ENCODE results near the gene SLC46A2. TPM values are rescaled to one million over a fixed set of nuclear protein-coding genes. Genes with fewer than 3 reads are reported as not detected.

SLC46A2 gene
- total RNA-seq, 4 donors from 2014 or later = not detected

DNA sequence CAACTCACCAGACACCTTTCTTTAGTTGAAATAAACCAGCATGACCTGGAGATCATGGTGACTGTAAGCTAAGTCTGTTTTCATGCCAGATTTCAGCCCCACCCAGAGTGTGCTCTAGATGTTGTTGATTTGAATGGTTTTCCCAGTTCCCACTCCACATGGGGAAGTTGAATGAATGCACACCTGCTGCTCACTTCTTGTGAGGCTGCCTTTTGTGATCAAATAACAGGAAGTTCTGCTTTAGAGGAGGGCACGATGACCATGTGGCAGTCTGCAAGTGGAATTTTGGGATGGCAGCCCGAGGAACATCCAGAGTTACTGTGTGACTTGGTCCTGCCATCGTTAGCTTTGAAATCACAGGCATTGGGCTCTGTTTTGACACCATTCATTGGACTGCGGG, 18.7 kb downstream of the SLC46A2 start:
- H3K36me3 ChIP-seq = peaks cover 0 to 10% (median 0%) of the 10 kb centered on the region in 4 donors
- in situ Hi-C loops (cut with MboI; ENCODE audit: low pct_ligation_motif_present in 1 of 4, low pct_unique_long_range_greater_than_20kb in 1 of 4, low sequenced_read_pairs in 3 of 4) = no loop called here

DNA sequence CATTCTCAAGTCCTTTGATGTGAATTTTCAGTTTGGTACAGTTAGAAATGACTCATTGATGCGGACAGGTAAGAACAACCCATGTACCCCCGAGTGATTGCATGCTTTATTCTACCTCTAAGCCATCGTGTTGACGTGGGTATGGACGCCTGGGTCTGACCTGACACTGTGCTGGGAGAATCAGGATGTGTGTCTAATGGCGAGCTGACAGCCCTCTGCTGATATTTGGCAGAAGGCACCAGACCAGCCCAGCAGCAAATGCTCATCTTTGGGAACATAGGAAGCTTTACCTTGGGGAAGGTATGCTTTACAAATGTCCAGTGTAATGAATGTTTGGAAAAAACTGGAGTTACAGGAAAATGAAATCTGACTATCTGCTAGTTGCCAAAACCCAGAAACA, 20.1 kb downstream of the SLC46A2 start:
- WGBS, 2 donors (ENCODE audit: low coverage in 1 of 2) = 92% methylated on average over 6 of the region's 6 CpGs; no CpG with 5 or more reads in 1 of the 2 donors
- in situ Hi-C loops (cut with MboI; ENCODE audit: low pct_ligation_motif_present in 1 of 4, low pct_unique_long_range_greater_than_20kb in 1 of 4, low sequenced_read_pairs in 3 of 4) = no loop called here
- H3K4me1 ChIP-seq = peaks cover 0 to 3% (median 0%) of the 10 kb centered on the region in 4 donors
- no peak overlapping the region for H3K4me3 ChIP-seq
- H3K9me3 ChIP-seq = no peaks in the 10 kb centered on the region
- intact Hi-C loops (cut with DNase I; ENCODE audit: low total_unique reads) = loop anchor here (5.0 kb wide), 1 partner anchor 1187 kb away; no protein-coding TSS in a partner anchor
- H3K27me3 ChIP-seq = no peaks in the 10 kb centered on the region
- H3K27ac ChIP-seq = no peak overlapping the region
- DNase-seq = no peak
- TF ChIP-seq, protein P1, sequence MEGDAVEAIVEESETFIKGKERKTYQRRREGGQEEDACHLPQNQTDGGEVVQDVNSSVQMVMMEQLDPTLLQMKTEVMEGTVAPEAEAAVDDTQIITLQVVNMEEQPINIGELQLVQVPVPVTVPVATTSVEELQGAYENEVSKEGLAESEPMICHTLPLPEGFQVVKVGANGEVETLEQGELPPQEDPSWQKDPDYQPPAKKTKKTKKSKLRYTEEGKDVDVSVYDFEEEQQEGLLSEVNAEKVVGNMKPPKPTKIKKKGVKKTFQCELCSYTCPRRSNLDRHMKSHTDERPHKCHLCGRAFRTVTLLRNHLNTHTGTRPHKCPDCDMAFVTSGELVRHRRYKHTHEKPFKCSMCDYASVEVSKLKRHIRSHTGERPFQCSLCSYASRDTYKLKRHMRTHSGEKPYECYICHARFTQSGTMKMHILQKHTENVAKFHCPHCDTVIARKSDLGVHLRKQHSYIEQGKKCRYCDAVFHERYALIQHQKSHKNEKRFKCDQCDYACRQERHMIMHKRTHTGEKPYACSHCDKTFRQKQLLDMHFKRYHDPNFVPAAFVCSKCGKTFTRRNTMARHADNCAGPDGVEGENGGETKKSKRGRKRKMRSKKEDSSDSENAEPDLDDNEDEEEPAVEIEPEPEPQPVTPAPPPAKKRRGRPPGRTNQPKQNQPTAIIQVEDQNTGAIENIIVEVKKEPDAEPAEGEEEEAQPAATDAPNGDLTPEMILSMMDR (IDR thresholded peaks at IDR 0.05) = no peak
- TF ChIP-seq POLR2AphosphoS5 (IDR thresholded peaks at IDR 0.05) = no peak
- no peak for TF ChIP-seq POLR2A (IDR thresholded peaks at IDR 0.05)
- no peak for TF ChIP-seq EP300 (IDR thresholded peaks at IDR 0.05; ENCODE audit: low read depth)
- H3K36me3 ChIP-seq = peaks cover 0 to 5% (median 0%) of the 10 kb centered on the region in 4 donors

More for the DNA sequence above, 18.7 kb downstream of the SLC46A2 start:
- DNase-seq = no peak
- Histone ChIP-seq H3K4me3 (no peak overlapping the region), H3K27me3 (no peaks in the 10 kb centered on the region), H3K9me3 (no peaks in the 10 kb centered on the region), H3K4me1 (peaks cover 0 to 3% (median 0%) of the 10 kb centered on the region in 4 donors), H3K27ac (no peak overlapping the region)
- WGBS, 2 donors (ENCODE audit: low coverage in 1 of 2) = 42 to 71% methylated on average over 3 to 4 of the region's 4 CpGs
- intact Hi-C loops (cut with DNase I; ENCODE audit: low total_unique reads) = loop anchor here (5.0 kb wide), 1 partner anchor 1185 kb away; no protein-coding TSS in a partner anchor
- TF ChIP-seq, protein P1 (IDR thresholded peaks at IDR 0.05) = no peak
- TF ChIP-seq POLR2AphosphoS5 (IDR thresholded peaks at IDR 0.05) (no peak), EP300 (IDR thresholded peaks at IDR 0.05; ENCODE audit: low read depth) (no peak), POLR2A (IDR thresholded peaks at IDR 0.05) (no peak)

DNA sequence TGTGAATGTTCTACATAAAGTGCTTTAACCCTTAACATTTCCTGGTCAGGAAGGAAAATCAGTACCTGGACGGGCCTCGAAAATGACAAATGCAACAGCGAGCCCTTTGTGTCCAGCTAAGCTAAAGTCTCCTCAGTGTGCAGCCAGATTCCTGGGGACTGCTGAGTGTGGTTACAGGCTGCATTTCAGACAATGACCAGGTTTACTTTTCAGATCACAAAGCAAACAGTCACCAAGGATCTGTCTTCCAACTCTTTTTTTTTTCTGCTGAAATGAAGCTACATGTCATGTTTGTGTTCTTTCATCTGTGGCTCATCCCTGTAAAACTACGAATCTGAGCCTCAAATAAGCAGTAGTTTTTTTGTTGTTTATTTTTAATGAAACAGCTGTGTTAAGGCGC, 20.8 kb downstream of the SLC46A2 start:
- Histone ChIP-seq H3K27me3 (no peaks in the 10 kb centered on the region), H3K36me3 (peaks cover 0 to 5% (median 0%) of the 10 kb centered on the region in 4 donors), H3K27ac (no peak overlapping the region), H3K9me3 (no peaks in the 10 kb centered on the region), H3K4me1 (peaks cover 0 to 3% (median 0%) of the 10 kb centered on the region in 4 donors), H3K4me3 (no peak overlapping the region)
- in situ Hi-C loops (cut with MboI; ENCODE audit: low pct_ligation_motif_present in 1 of 4, low pct_unique_long_range_greater_than_20kb in 1 of 4, low sequenced_read_pairs in 3 of 4) = no loop called here
- intact Hi-C loops (cut with DNase I; ENCODE audit: low total_unique reads) = loop anchor here (5.0 kb wide), 1 partner anchor 1187 kb away; no protein-coding TSS in a partner anchor
- no peak for TF ChIP-seq POLR2AphosphoS5 (IDR thresholded peaks at IDR 0.05)
- TF ChIP-seq EP300 (IDR thresholded peaks at IDR 0.05; ENCODE audit: low read depth) = no peak
- TF ChIP-seq, protein P1 (IDR thresholded peaks at IDR 0.05) = no peak
- DNase-seq = no peak
- WGBS, 2 donors (ENCODE audit: low coverage in 1 of 2) = 87 to 92% methylated on average over 5 of the region's 5 CpGs

DNA sequence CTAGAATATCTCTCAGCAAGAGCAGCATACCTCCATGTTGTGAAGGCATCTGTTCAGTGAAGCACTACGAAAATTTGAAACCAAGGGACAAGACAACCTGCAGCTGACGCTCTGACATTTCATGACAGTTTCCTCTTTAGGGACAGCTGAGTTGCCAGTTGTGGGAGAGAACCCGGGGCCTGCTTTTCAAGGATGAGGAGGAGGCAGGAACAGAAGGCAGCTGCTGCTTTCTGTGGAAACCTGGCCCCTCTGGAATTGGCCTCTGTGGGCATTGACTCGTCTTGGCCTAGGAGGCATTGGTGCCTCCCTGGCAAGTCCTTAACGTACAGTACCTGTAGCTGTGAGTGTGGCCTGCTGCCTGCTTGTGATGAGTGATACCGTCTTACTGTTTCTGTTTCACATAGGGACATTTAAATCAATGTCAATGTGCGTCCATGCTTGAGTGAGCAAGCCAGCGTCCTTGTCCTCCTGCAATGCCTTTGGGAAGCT, 21.6 kb downstream of the SLC46A2 start:
- DNase-seq = no peak
- 78 to 79% methylated on average over 3 to 8 of the region's 8 CpGs for WGBS, 2 donors (ENCODE audit: low coverage in 1 of 2)
- in situ Hi-C loops (cut with MboI; ENCODE audit: low pct_ligation_motif_present in 1 of 4, low pct_unique_long_range_greater_than_20kb in 1 of 4, low sequenced_read_pairs in 3 of 4) (no loop called here), intact Hi-C loops (cut with DNase I; ENCODE audit: low total_unique reads) (no loop called here)
- Histone ChIP-seq H3K4me3 (no peak overlapping the region), H3K27me3 (no peaks in the 10 kb centered on the region), H3K27ac (no peak overlapping the region), H3K36me3 (peaks cover 0 to 5% (median 0%) of the 10 kb centered on the region in 4 donors), H3K9me3 (no peaks in the 10 kb centered on the region), H3K4me1 (peaks cover 0 to 3% (median 0%) of the 10 kb centered on the region in 4 donors)
- TF ChIP-seq EP300 (IDR thresholded peaks at IDR 0.05; ENCODE audit: low read depth) (no peak), POLR2A (IDR thresholded peaks at IDR 0.05) (no peak), POLR2AphosphoS5 (IDR thresholded peaks at IDR 0.05) (no peak)
- TF ChIP-seq, protein P1 (IDR thresholded peaks at IDR 0.05) = no peak

Measured in transverse colon (tissue), 4 donors.